ENCODE measurements around the gene NXNL1. TPM values are rescaled to one million over a fixed set of nuclear protein-coding genes. Genes with fewer than 3 reads are reported as not detected.
A peak's percentile ranks its signal among the peaks of the same experiment; 100 is the strongest.

NXNL1 gene
- total RNA-seq, 1 experiment from 2014 or later = not detected

- H3K4me1 ChIP-seq (ENCODE audit: insufficient read depth, low read length) = no peaks in the 10 kb centered on the region; the same call in 1 of the 2 replicates
- 0 out of 2 replicates have a peak overlapping the region, but pooled peaks have one; percentile 14 for H3K14ac ChIP-seq (ENCODE audit: insufficient read depth, low read length)
- peak overlapping the region in 1 of 2 experiments; percentile 14; a peak in 2 of 5 replicates for H3K4me3 Mint-ChIP-seq
- no CpG with 5 or more reads among the region's 21 CpGs for WGBS (ENCODE audit: extremely low coverage, insufficient read length, low lambda C conversion rate)
- H3K9me3 ChIP-seq (ENCODE audit: control insufficient read depth, low read depth, low read length) = no peaks in the 10 kb centered on the region
- H3K27ac ChIP-seq (ENCODE audit: insufficient read length, low read depth, low read length) = peak overlapping the region; percentile 4
- H2BK120ac ChIP-seq (ENCODE audit: low read depth, low read length, poor library complexity, severe bottlenecking) = no peak overlapping the region
- no peak overlapping the region for H3K18ac ChIP-seq (ENCODE audit: insufficient read length, low read depth, low read length)
- peaks cover 0 to 2% (median 0%) of the 10 kb centered on the region in 3 experiments; a peak in 2 of 7 replicates for H3K36me3 Mint-ChIP-seq (ENCODE audit: insufficient read depth in 1 of 3, low read depth in 3 of 3)
- no peaks in the 10 kb centered on the region; the same call in 1 of the 2 replicates for H3K27me3 Mint-ChIP-seq (ENCODE audit: low read depth)
- TF ChIP-seq, protein P1, sequence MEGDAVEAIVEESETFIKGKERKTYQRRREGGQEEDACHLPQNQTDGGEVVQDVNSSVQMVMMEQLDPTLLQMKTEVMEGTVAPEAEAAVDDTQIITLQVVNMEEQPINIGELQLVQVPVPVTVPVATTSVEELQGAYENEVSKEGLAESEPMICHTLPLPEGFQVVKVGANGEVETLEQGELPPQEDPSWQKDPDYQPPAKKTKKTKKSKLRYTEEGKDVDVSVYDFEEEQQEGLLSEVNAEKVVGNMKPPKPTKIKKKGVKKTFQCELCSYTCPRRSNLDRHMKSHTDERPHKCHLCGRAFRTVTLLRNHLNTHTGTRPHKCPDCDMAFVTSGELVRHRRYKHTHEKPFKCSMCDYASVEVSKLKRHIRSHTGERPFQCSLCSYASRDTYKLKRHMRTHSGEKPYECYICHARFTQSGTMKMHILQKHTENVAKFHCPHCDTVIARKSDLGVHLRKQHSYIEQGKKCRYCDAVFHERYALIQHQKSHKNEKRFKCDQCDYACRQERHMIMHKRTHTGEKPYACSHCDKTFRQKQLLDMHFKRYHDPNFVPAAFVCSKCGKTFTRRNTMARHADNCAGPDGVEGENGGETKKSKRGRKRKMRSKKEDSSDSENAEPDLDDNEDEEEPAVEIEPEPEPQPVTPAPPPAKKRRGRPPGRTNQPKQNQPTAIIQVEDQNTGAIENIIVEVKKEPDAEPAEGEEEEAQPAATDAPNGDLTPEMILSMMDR (conservative IDR thresholded peaks at IDR 0.05) = no peak
- H2AK5ac ChIP-seq (ENCODE audit: insufficient read length, low read length) = no peak overlapping the region
- no peak overlapping the region for H4K8ac ChIP-seq (replicated peaks; ENCODE audit: insufficient read length, low read depth, low read length)
- H3K23ac ChIP-seq (ENCODE audit: insufficient read length, low read depth, low read length) = no peak overlapping the region
- H3K4me1 Mint-ChIP-seq = peaks cover 17 to 18% of the 10 kb centered on the region in 2 experiments
- no peak overlapping the region for H4K5ac ChIP-seq (ENCODE audit: insufficient read length, low read depth, low read length)
- no peak for DNase-seq
- H3T11ph ChIP-seq (ENCODE audit: low read length) = no peak overlapping the region
- no peaks in the 10 kb centered on the region for H3K23me2 ChIP-seq (ENCODE audit: insufficient read length, low read depth, low read length, poor library complexity, severe bottlenecking)
- H2BK20ac ChIP-seq (ENCODE audit: low read depth, low read length, poor library complexity, severe bottlenecking) = no peak overlapping the region
- no peak overlapping the region for H3K4me2 ChIP-seq (ENCODE audit: insufficient read depth, insufficient read length, low read length)
- H2AFZ ChIP-seq (ENCODE audit: low read length) = no peak overlapping the region
- no peak overlapping the region for H2BK5ac ChIP-seq (ENCODE audit: insufficient read length, low read length)
- peak overlapping the region; percentile 68 to 80 (median 76) for H3K27ac Mint-ChIP-seq
- H3K4ac ChIP-seq (ENCODE audit: low read depth, low read length) = no peak overlapping the region
- no peaks in the 10 kb centered on the region; a peak in 1 of 5 replicates for H3K9me3 Mint-ChIP-seq
- no peaks in the 10 kb centered on the region for H3K79me2 ChIP-seq (ENCODE audit: insufficient read depth, low read length)
- H2BK15ac ChIP-seq (ENCODE audit: low read depth, low read length) = no peak overlapping the region
- H3K56ac ChIP-seq (ENCODE audit: insufficient read length, low read depth, low read length) = no peak overlapping the region
- H4K91ac ChIP-seq (ENCODE audit: insufficient read length, low read depth, low read length) = no peak overlapping the region
- H3K9ac ChIP-seq (ENCODE audit: extremely low read depth, insufficient read length, low read length) = no peak overlapping the region
- H4K20me1 ChIP-seq (ENCODE audit: control insufficient read depth, insufficient read depth, insufficient read length) = no peaks in the 10 kb centered on the region
- H3K79me1 ChIP-seq (ENCODE audit: insufficient read depth, low read depth, low read length, poor library complexity, severe bottlenecking) = no peaks in the 10 kb centered on the region
- no peaks in the 10 kb centered on the region for H3K27me3 ChIP-seq (ENCODE audit: insufficient read depth, low read length)
- no peak overlapping the region for H2BK12ac ChIP-seq (ENCODE audit: insufficient read length, low read depth, low read length)
Measured at GRCh38 chr19:17499648-17500446, 39.1 kb upstream of the NXNL1 start.
